K562 (cell line): Measurements from ENCODE around the gene RPS6KA4. TPM values are rescaled to one million over a fixed set of nuclear protein-coding genes. Genes with fewer than 3 reads are reported as not detected.

Experiments used
- DACH1 ChIP-seq: fragments of 450-650 bp; IDR thresholded peaks from 2 replicates; pipeline ENCODE4 v1.6.1; 2018; ENCODE audit not compliant: partially characterized antibody
- ETS2 ChIP-seq: IDR thresholded peaks from 2 replicates; pipeline ENCODE4 v1.6.1; 2016; ENCODE audit warnings: borderline replicate concordance, missing genetic modification characterization, mild to moderate bottlenecking, moderate library complexity, missing compliant biosample characterization; ENCODE audit not compliant: poor library complexity, severe bottlenecking
- FOXA3 ChIP-seq, 2 experiments: fragments of 450-650 bp in 1 of 2; sonication (generic) in 1 of 2; formaldehyde crosslinking; IDR thresholded peaks in 1 of 2; conservative IDR thresholded peaks in 1 of 2; 2 replicates each; pipeline versions ENCODE4 v1.4.0 to v1.8.0; 2020 to 2022; ENCODE audit warnings: mild to moderate bottlenecking in 2 of 2, missing genetic modification reagents in 1 of 2
- GABPB2 ChIP-seq: fragments of 250-450 bp; sonication (Bioruptor Pico); conservative IDR thresholded peaks from 2 replicates; pipeline ENCODE4 v1.5.1; 2021; ENCODE audit warnings: mild to moderate bottlenecking
- RUNX1 ChIP-seq: sonication (generic); IDR thresholded peaks from 2 replicates; pipeline ENCODE4 v1.6.1; 2016; ENCODE audit warnings: antibody characterized with exemption, low read depth
- ZNF134 ChIP-seq: fragments of 250-450 bp; sonication (Bioruptor Pico); conservative IDR thresholded peaks from 2 replicates; pipeline ENCODE4 v1.4.0; 2020
- ZNF3 ChIP-seq: fragments of 250-450 bp; sonication (Bioruptor Pico); IDR thresholded peaks from 2 replicates; pipeline ENCODE4 v1.5.0; 2021; ENCODE audit warnings: mild to moderate bottlenecking, moderate library complexity
- ZNF695 ChIP-seq: fragments of 450-650 bp; formaldehyde crosslinking; IDR thresholded peaks from 2 replicates; pipeline ENCODE4 v1.4.0; 2020; ENCODE audit warnings: mild to moderate bottlenecking, moderate library complexity
- ZNF717 ChIP-seq: fragments of 250-450 bp; sonication (Bioruptor Pico); IDR thresholded peaks from 2 replicates; pipeline ENCODE4 v1.5.0; 2021
- ZNF77 ChIP-seq: fragments of 250-450 bp; sonication (Bioruptor Pico); IDR thresholded peaks from 2 replicates; pipeline ENCODE4 v1.5.0; 2020
- polyA plus RNA-seq, 8 experiments: library from polyadenylated mRNA; depleted of rRNA in 4 of 8; stranded (reverse) in 5 of 8; unstranded in 3 of 8; fragments of >200 nt; fragmentation: Nextera tagmentation in 2 of 8; fragmentation: Illumina TruSeq in 1 of 8; extraction: Ambion mirVana in 2 of 8; extraction: Trizol in 1 of 8; gene quantifications; 2 replicates each; pipeline versions ENCODE4 v1.2.1 to v1.2.3, GENCODE V29; 2011 to 2014; ENCODE audit warnings: inconsistent platforms in 1 of 8, missing spikeins in 1 of 8
- total RNA-seq, 7 experiments: library from RNA; depleted of rRNA in 6 of 7; stranded (reverse); fragments of >200 nt in 6 of 7; fragmentation: Illumina TruSeq in 2 of 7; extraction: Trizol in 2 of 7; gene quantifications; 2 replicates each; pipeline versions ENCODE4 v1.2.1 to v1.2.3, GENCODE V29; 2011 to 2021; ENCODE audit warnings: low replicate concordance in 1 of 7
- TF ChIP-seq, protein P1 (sequence below): sonication (generic); formaldehyde crosslinking; IDR thresholded peaks from 2 replicates; pipeline ENCODE4 v1.8.0; 2022; ENCODE audit warnings: mild to moderate bottlenecking, missing genetic modification reagents
- TF ChIP-seq, protein P2 (sequence below): IDR thresholded peaks from 3 replicates; pipeline ENCODE4 v1.6.1; 2011; ENCODE audit warnings: borderline replicate concordance, mild to moderate bottlenecking; ENCODE audit not compliant: insufficient read length, insufficient read depth
- TF ChIP-seq, protein P3 (sequence below): fragments of 450-650 bp; IDR thresholded peaks from 2 replicates; pipeline ENCODE4 v1.6.1; 2016; ENCODE audit warnings: antibody characterized with exemption
- TF ChIP-seq, protein P4 (sequence below): fragments of 250-450 bp; sonication (Bioruptor Pico); IDR thresholded peaks from 2 replicates; pipeline ENCODE4 v1.5.0; 2021
- TF ChIP-seq, protein P5 (sequence below): fragments of 450-650 bp; IDR thresholded peaks from 2 replicates; pipeline ENCODE4 v1.6.1; 2016; ENCODE audit warnings: mild to moderate bottlenecking

The RPS6KA4 gene
- total and polyA plus RNA-seq, 9 of the 15 experiments (the other 6 are each of a cell fraction or from before 2014, with no cell fraction given), result 0.15 to 23.8 (median 9.8) TPM

DNA sequence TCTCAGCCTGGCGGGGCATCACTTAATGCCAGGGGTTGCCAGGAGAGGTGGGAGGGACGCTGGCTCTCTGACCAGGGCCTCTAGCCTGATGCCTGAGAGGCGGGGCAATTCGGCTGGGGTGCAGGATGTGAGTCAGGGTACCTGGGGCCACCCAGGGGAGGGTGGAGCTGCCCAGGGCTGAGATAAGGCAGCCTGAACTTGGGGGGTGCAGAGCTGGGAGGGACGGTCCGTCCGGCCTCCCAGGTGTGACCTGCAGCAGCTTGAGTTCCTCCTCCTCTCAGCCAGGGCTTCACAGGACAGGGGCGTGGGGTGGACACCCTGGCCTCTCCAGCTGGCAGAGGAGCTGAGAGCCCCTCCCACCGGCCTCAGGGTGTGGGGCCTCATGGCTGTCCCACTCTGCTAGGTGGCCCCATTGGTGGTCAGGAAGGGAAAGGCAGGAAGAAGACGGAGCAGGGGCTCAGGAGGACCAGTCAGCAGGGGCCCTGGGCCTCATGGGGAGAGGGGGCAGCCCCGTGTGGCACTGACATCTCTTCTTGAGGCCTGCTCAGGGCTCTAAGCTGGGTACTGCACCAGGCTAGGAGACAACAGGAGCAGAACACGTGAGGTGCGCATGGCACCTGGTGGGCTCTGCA is 942 bp upstream of the RPS6KA4 start (continued):
- TF ChIP-seq, protein P1, sequence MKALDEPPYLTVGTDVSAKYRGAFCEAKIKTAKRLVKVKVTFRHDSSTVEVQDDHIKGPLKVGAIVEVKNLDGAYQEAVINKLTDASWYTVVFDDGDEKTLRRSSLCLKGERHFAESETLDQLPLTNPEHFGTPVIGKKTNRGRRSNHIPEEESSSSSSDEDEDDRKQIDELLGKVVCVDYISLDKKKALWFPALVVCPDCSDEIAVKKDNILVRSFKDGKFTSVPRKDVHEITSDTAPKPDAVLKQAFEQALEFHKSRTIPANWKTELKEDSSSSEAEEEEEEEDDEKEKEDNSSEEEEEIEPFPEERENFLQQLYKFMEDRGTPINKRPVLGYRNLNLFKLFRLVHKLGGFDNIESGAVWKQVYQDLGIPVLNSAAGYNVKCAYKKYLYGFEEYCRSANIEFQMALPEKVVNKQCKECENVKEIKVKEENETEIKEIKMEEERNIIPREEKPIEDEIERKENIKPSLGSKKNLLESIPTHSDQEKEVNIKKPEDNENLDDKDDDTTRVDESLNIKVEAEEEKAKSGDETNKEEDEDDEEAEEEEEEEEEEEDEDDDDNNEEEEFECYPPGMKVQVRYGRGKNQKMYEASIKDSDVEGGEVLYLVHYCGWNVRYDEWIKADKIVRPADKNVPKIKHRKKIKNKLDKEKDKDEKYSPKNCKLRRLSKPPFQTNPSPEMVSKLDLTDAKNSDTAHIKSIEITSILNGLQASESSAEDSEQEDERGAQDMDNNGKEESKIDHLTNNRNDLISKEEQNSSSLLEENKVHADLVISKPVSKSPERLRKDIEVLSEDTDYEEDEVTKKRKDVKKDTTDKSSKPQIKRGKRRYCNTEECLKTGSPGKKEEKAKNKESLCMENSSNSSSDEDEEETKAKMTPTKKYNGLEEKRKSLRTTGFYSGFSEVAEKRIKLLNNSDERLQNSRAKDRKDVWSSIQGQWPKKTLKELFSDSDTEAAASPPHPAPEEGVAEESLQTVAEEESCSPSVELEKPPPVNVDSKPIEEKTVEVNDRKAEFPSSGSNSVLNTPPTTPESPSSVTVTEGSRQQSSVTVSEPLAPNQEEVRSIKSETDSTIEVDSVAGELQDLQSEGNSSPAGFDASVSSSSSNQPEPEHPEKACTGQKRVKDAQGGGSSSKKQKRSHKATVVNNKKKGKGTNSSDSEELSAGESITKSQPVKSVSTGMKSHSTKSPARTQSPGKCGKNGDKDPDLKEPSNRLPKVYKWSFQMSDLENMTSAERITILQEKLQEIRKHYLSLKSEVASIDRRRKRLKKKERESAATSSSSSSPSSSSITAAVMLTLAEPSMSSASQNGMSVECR (CRISPR knock-in tag), result no peak
- TF ChIP-seq ZNF3 (CRISPR knock-in tag) (no peak), ZNF717 (no peak), ZNF695 (CRISPR knock-in tag) (no peak), ZNF134 (CRISPR knock-in tag) (no peak), ZNF77 (no peak), GABPB2 (CRISPR knock-in tag) (no peak), ETS2 (tag) (no peak), DACH1 (peak; percentile 33), FOXA3 (CRISPR knock-in tag; conservative IDR thresholded peaks at IDR 0.05 in 1 of 2, IDR thresholded peaks at IDR 0.05 in 1 of 2) (no peak), RUNX1 (no peak)
- TF ChIP-seq, protein P2, sequence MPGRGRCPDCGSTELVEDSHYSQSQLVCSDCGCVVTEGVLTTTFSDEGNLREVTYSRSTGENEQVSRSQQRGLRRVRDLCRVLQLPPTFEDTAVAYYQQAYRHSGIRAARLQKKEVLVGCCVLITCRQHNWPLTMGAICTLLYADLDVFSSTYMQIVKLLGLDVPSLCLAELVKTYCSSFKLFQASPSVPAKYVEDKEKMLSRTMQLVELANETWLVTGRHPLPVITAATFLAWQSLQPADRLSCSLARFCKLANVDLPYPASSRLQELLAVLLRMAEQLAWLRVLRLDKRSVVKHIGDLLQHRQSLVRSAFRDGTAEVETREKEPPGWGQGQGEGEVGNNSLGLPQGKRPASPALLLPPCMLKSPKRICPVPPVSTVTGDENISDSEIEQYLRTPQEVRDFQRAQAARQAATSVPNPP, result no peak
- TF ChIP-seq, protein P3, sequence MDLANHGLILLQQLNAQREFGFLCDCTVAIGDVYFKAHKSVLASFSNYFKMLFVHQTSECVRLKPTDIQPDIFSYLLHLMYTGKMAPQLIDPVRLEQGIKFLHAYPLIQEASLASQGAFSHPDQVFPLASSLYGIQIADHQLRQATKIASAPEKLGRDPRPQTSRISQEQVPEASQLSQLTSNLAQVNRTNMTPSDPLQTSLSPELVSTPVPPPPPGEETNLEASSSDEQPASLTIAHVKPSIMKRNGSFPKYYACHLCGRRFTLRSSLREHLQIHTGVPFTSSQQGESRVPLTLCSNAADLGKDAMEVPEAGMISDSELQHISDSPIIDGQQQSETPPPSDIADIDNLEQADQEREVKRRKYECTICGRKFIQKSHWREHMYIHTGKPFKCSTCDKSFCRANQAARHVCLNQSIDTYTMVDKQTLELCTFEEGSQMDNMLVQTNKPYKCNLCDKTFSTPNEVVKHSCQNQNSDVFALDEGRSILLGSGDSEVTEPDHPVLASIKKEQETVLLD, result peak; percentile 46; the same call in 1 of the 2 replicates
- TF ChIP-seq, protein P4, sequence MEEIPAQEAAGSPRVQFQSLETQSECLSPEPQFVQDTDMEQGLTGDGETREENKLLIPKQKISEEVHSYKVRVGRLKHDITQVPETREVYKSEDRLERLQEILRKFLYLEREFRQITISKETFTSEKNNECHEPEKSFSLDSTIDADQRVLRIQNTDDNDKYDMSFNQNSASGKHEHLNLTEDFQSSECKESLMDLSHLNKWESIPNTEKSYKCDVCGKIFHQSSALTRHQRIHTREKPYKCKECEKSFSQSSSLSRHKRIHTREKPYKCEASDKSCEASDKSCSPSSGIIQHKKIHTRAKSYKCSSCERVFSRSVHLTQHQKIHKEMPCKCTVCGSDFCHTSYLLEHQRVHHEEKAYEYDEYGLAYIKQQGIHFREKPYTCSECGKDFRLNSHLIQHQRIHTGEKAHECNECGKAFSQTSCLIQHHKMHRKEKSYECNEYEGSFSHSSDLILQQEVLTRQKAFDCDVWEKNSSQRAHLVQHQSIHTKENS (CRISPR knock-in tag), result no peak
- TF ChIP-seq, protein P5, sequence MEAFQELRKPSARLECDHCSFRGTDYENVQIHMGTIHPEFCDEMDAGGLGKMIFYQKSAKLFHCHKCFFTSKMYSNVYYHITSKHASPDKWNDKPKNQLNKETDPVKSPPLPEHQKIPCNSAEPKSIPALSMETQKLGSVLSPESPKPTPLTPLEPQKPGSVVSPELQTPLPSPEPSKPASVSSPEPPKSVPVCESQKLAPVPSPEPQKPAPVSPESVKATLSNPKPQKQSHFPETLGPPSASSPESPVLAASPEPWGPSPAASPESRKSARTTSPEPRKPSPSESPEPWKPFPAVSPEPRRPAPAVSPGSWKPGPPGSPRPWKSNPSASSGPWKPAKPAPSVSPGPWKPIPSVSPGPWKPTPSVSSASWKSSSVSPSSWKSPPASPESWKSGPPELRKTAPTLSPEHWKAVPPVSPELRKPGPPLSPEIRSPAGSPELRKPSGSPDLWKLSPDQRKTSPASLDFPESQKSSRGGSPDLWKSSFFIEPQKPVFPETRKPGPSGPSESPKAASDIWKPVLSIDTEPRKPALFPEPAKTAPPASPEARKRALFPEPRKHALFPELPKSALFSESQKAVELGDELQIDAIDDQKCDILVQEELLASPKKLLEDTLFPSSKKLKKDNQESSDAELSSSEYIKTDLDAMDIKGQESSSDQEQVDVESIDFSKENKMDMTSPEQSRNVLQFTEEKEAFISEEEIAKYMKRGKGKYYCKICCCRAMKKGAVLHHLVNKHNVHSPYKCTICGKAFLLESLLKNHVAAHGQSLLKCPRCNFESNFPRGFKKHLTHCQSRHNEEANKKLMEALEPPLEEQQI, result no peak
